H1 (cell line): ENCODE data around the gene CASQ1. TPM values are rescaled to one million over a fixed set of nuclear protein-coding genes. Genes with fewer than 3 reads are reported as not detected.

Source experiments
- CTCF ChIA-PET: fragments of 300-600 bp; sonication (Branson Sonifier 250); formaldehyde crosslinking; loops from one replicate; lab custom pipeline; 2021; ENCODE audit not compliant: partially characterized antibody; lab: Charles Lee
- POLR2A ChIA-PET: fragments of 300-600 bp; sonication (Branson Sonifier 250); formaldehyde crosslinking; loops from one replicate; lab custom pipeline; 2021; ENCODE audit warnings: inconsistent platforms; ENCODE audit not compliant: partially characterized antibody; lab: Charles Lee
- DNase-seq, 2 experiments: peaks; one replicate each; pipeline versions ENCODE4 v3.0.0 to v3.0.0-alpha.2; 2010 to 2022; ENCODE audit warnings: low spot score in 2 of 2, low read depth in 1 of 2, mixed read lengths in 1 of 2
- FAIRE-seq: peaks from 2 replicates; lab custom pipeline; 2011; peaks lifted over from hg19 to GRCh38; lab: Jason Lieb, UNC
- H2AFZ ChIP-seq: 2 replicates; pipeline ENCODE4 v1.8.1; 2012; ENCODE audit warnings: low read length, inconsistent platforms
- H2AK5ac ChIP-seq: 2 replicates; pipeline ENCODE4 v1.6.1; 2013; ENCODE audit warnings: low read depth, low read length
- H2BK120ac ChIP-seq: replicated peaks from 2 replicates; pipeline ENCODE3; 2013; ENCODE audit warnings: low read depth, low read length, inconsistent platforms
- H2BK12ac ChIP-seq: 2 replicates; pipeline ENCODE4 v1.6.1; 2013; ENCODE audit warnings: low read depth, low read length
- H2BK15ac ChIP-seq: 2 replicates; pipeline ENCODE4 v1.6.1; 2013; ENCODE audit warnings: low read length
- H2BK20ac ChIP-seq: 2 replicates; pipeline ENCODE4 v1.6.1; 2013; ENCODE audit warnings: low read length
- H2BK5ac ChIP-seq: 2 replicates; pipeline ENCODE4 v1.6.1; 2013; ENCODE audit warnings: low read depth, low read length
- H3K14ac ChIP-seq: 2 replicates; pipeline ENCODE4 v1.6.1; 2013; ENCODE audit warnings: inconsistent platforms; ENCODE audit not compliant: insufficient read length
- H3K18ac ChIP-seq: 2 replicates; pipeline ENCODE4 v1.6.1; 2013; ENCODE audit warnings: low read length; ENCODE audit errors: extremely low read depth
- H3K23ac ChIP-seq: 2 replicates; pipeline ENCODE4 v1.6.1; 2013; ENCODE audit warnings: inconsistent platforms; ENCODE audit not compliant: insufficient read length
- H3K23me2 ChIP-seq: 2 replicates; pipeline ENCODE4 v1.6.1; 2013; ENCODE audit warnings: low read depth, low read length
- H3K27ac ChIP-seq: 2 replicates; pipeline ENCODE4 v1.6.1; 2011; ENCODE audit warnings: low read depth, low read length, inconsistent platforms
- H3K27me3 ChIP-seq, 4 experiments: replicated peaks in 1 of 4; 1 replicate in 1 of 4; 2 replicates in 3 of 4; pipeline versions ENCODE4 v1.6.1 to v1.8.1; 2011 to 2013; ENCODE audit warnings: low read length in 3 of 4, mild to moderate bottlenecking in 3 of 4, inconsistent platforms in 2 of 4, mixed read lengths in 2 of 4, moderate library complexity in 1 of 4; ENCODE audit not compliant: control insufficient read depth in 3 of 4, insufficient read depth in 3 of 4; ENCODE audit errors: extremely low read depth in 1 of 4
- H3K36me3 ChIP-seq, 4 experiments: 2 replicates each; pipeline versions ENCODE4 v1.6.1 to v1.8.1; 2011 to 2013; ENCODE audit warnings: mild to moderate bottlenecking in 4 of 4, low read length in 3 of 4, moderate library complexity in 2 of 4, control low read depth in 1 of 4, inconsistent platforms in 1 of 4; ENCODE audit not compliant: insufficient read depth in 4 of 4, control insufficient read depth in 2 of 4
- H3K4ac ChIP-seq: replicated peaks from 2 replicates; pipeline ENCODE3; 2013; ENCODE audit warnings: low read length, low read depth, mixed read lengths, inconsistent platforms; ENCODE audit not compliant: insufficient read length
- H3K4me1 ChIP-seq, 4 experiments: replicated peaks in 1 of 4; 1 replicate in 1 of 4; 2 replicates in 3 of 4; pipeline versions ENCODE4 v1.6.1 to v1.8.1; 2011 to 2013; ENCODE audit warnings: low read length in 3 of 4, inconsistent platforms in 2 of 4, mixed read lengths in 1 of 4; ENCODE audit not compliant: insufficient read depth in 4 of 4, control insufficient read depth in 3 of 4
- H3K4me2 ChIP-seq, 2 experiments: 2 replicates each; pipeline versions ENCODE4 v1.6.1 to v1.8.1; 2011 to 2013; ENCODE audit warnings: low read depth in 2 of 2, low read length in 2 of 2, control low read depth in 1 of 2, inconsistent platforms in 1 of 2, mild to moderate bottlenecking in 1 of 2; ENCODE audit not compliant: insufficient read depth in 1 of 2
- H3K4me3 ChIP-seq, 4 experiments: fragments of 200-600, 300-600 bp in 1 of 4; sonication (generic), shearing (Covaris generic), sonication (Bioruptor Twin) in 1 of 4; 2 replicates each; pipeline versions ENCODE4 v1.5.1 to v1.8.1; 2011 to 2016; ENCODE audit warnings: low read length in 4 of 4, low read depth in 3 of 4, control low read depth in 2 of 4, inconsistent platforms in 2 of 4, mild to moderate bottlenecking in 2 of 4, mixed read lengths in 1 of 4, moderate library complexity in 1 of 4; ENCODE audit not compliant: insufficient read depth in 2 of 4; ENCODE audit errors: extremely low read depth in 1 of 4
- H3K56ac ChIP-seq: replicated peaks from 2 replicates; pipeline ENCODE3; 2013; ENCODE audit warnings: low read depth, mild to moderate bottlenecking, mixed read lengths, low read length, inconsistent platforms; ENCODE audit not compliant: insufficient read length
- H3K79me1 ChIP-seq: 2 replicates; pipeline ENCODE4 v1.6.1; 2013; ENCODE audit warnings: low read depth, low read length, control low read depth
- H3K79me2 ChIP-seq, 2 experiments: 2 replicates each; pipeline versions ENCODE4 v1.6.1 to v1.8.1; 2012 to 2013; ENCODE audit warnings: low read length in 2 of 2, mild to moderate bottlenecking in 2 of 2, inconsistent platforms in 1 of 2; ENCODE audit not compliant: insufficient read depth in 2 of 2, control insufficient read depth in 1 of 2
- H3K9ac ChIP-seq, 4 experiments: replicated peaks in 1 of 4; 1 replicate in 1 of 4; 2 replicates in 3 of 4; pipeline versions ENCODE4 v1.6.1 to v1.8.1; 2011 to 2013; ENCODE audit warnings: low read depth in 3 of 4, low read length in 3 of 4, control low read depth in 2 of 4, mild to moderate bottlenecking in 2 of 4, moderate library complexity in 2 of 4, inconsistent platforms in 1 of 4; ENCODE audit errors: extremely low read depth in 1 of 4
- H3K9me3 ChIP-seq, 2 experiments: 2 replicates each; pipeline versions ENCODE4 v1.6.1 to v1.8.1; 2012 to 2013; ENCODE audit warnings: mild to moderate bottlenecking in 2 of 2, moderate library complexity in 2 of 2, control low read depth in 1 of 2, inconsistent platforms in 1 of 2, low read depth in 1 of 2, low read length in 1 of 2, mixed read lengths in 1 of 2; ENCODE audit not compliant: insufficient read depth in 2 of 2
- H4K20me1 ChIP-seq, 2 experiments: replicated peaks in 1 of 2; 2 replicates each; pipeline versions ENCODE3 to v1.8.1; 2011 to 2013; ENCODE audit warnings: inconsistent platforms in 2 of 2, low read length in 2 of 2, mild to moderate bottlenecking in 1 of 2; ENCODE audit not compliant: insufficient read depth in 2 of 2, control insufficient read depth in 1 of 2
- H4K5ac ChIP-seq: 2 replicates; pipeline ENCODE4 v1.6.1; 2013; ENCODE audit warnings: low read length, low read depth, mixed read lengths, inconsistent platforms; ENCODE audit not compliant: insufficient read length
- H4K8ac ChIP-seq: 2 replicates; pipeline ENCODE4 v1.8.0; 2013; ENCODE audit warnings: mild to moderate bottlenecking, moderate library complexity, low read length, inconsistent platforms; ENCODE audit not compliant: insufficient read depth; ENCODE audit errors: extremely low read depth
- H4K91ac ChIP-seq: replicated peaks from 2 replicates; pipeline ENCODE3; 2013; ENCODE audit warnings: low read length, mixed read lengths, inconsistent platforms; ENCODE audit not compliant: insufficient read length
- CBX5 ChIP-seq: fragments of 300-800, 300-1000 bp; sonication (generic); IDR thresholded peaks from 2 replicates; pipeline ENCODE4 v1.7.1; 2016; ENCODE audit warnings: antibody characterized with exemption, low read length, low read depth
- CREB1 ChIP-seq: IDR thresholded peaks from 2 replicates; pipeline ENCODE4 v1.6.1; 2012; ENCODE audit warnings: inconsistent platforms
- EZH2 ChIP-seq: fragments of 200-600 bp; sonication (generic); IDR thresholded peaks from 2 replicates; pipeline ENCODE4 v1.7.1; 2012; ENCODE audit warnings: low read depth, mild to moderate bottlenecking, moderate library complexity, low read length, inconsistent platforms; ENCODE audit not compliant: severe bottlenecking
- KDM5A ChIP-seq: fragments of 200-600 bp; IDR thresholded peaks from 2 replicates; pipeline ENCODE4 v1.7.1; 2012; ENCODE audit warnings: mild to moderate bottlenecking, low read length, inconsistent platforms, mixed read lengths
- RBBP5 ChIP-seq: IDR thresholded peaks from 2 replicates; pipeline ENCODE4 v1.7.1; 2012; ENCODE audit warnings: low read depth, mild to moderate bottlenecking, inconsistent platforms, low read length, moderate library complexity, borderline replicate concordance
- SAP30 ChIP-seq: fragments of 300-600 bp; sonication (generic); IDR thresholded peaks from 2 replicates; pipeline ENCODE4 v1.7.1; 2012; ENCODE audit warnings: low read length, moderate library complexity, mild to moderate bottlenecking, inconsistent platforms; ENCODE audit not compliant: insufficient read depth, insufficient replicate concordance
- SIRT6 ChIP-seq: IDR thresholded peaks from one replicate; pipeline ENCODE4 v1.7.1; 2012; ENCODE audit warnings: low read length, inconsistent platforms
- SIX5 ChIP-seq: IDR thresholded peaks from 2 replicates; pipeline ENCODE4 v1.6.1; 2011; ENCODE audit warnings: mild to moderate bottlenecking, low read depth, low read length
- SP2 ChIP-seq: IDR thresholded peaks from 2 replicates; pipeline ENCODE4 v1.6.1; 2012; ENCODE audit warnings: mild to moderate bottlenecking, low read length, inconsistent platforms
- SRF ChIP-seq: IDR thresholded peaks from 2 replicates; pipeline ENCODE4 v1.6.1; 2011; ENCODE audit warnings: mild to moderate bottlenecking, low read depth, low read length, moderate library complexity
- WGBS, 2 experiments: shearing (Covaris generic) in 1 of 2; methylation state at CpG; one replicate each; pipeline versions ENCODE4 v1.1.6 to v1.1.7; 2013 to 2015; ENCODE audit warnings: low lambda C conversion rate in 2 of 2, mixed read lengths in 2 of 2, inconsistent platforms in 1 of 2, low coverage in 1 of 2, missing lambda C conversion rate in 1 of 2; ENCODE audit not compliant: insufficient replicate concordance in 2 of 2, insufficient coverage in 1 of 2, insufficient read length in 1 of 2; ENCODE audit errors: extremely low coverage in 1 of 2, missing lambda C conversion rate in 1 of 2; 5-methylcytosine and 5-hydroxymethylcytosine counted together
- polyA plus RNA-seq, 7 experiments: library from polyadenylated mRNA; depleted of rRNA in 3 of 7; stranded (reverse) in 5 of 7; unstranded in 2 of 7; fragments of >200 nt in 5 of 7; fragments of 200-250 nt in 2 of 7; gene quantifications; 1 replicate in 5 of 7; 2 replicates in 1 of 7; 4 replicates in 1 of 7; pipeline versions ENCODE4 v1.2.1 to v1.2.3, GENCODE V29; 2011 to 2013; ENCODE audit warnings: missing spikeins in 2 of 7, mixed read lengths in 2 of 7
- total RNA-seq: library from RNA; stranded (reverse); fragmentation: NEBNext Ultra II Directional; extraction: Animal tissue kit (Norgen Biotek cat#: 25700); gene quantifications from 2 replicates; pipeline ENCODE4 v1.2.1, GENCODE V29; 2021
- TF ChIP-seq, protein P1 (sequence below): IDR thresholded peaks from 2 replicates; pipeline ENCODE4 v1.6.1; 2012; ENCODE audit warnings: inconsistent platforms
- TF ChIP-seq, protein P2 (sequence below), 3 experiments: IDR thresholded peaks; 1 replicate in 2 of 3; 2 replicates in 1 of 3; pipeline versions ENCODE4 v1.5.1 to v1.6.1; 2011; ENCODE audit warnings: low read length in 3 of 3, mild to moderate bottlenecking in 3 of 3, inconsistent platforms in 2 of 3, low read depth in 1 of 3, moderate library complexity in 1 of 3; ENCODE audit not compliant: insufficient read depth in 1 of 3; ENCODE audit errors: control extremely low read depth in 1 of 3

Gene CASQ1
- total and polyA plus RNA-seq, 2 of the 8 experiments (the other 6 are each of a cell fraction or from before 2014, with no cell fraction given), result 0.80 to 1.3 TPM

DNA sequence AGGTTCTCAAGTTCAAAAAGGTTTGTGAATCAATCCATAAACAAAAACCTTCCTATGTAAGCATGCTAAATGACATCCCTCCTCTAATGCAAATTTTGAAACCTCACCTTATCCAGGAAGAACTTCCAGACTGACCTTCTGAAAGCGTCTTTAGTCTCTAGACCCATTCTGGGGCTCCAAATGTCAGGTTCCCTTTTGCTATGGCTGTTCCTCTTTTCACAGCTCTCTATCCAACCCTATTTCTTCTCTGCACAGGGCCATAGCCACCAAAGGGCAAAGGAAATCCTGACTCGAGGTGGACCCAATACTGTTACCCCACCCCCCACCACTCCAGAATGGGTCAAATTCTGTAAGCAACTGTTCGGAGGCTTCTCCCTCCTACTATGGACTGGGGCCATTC is 35.6 kb upstream of the CASQ1 start:
- H4K8ac ChIP-seq, result no peak overlapping the region
- H3K18ac ChIP-seq, result no peak overlapping the region
- no peaks in the 10 kb centered on the region for H3K79me2 ChIP-seq
- no peak overlapping the region for H3K4ac ChIP-seq
- no peaks in the 10 kb centered on the region for H3K79me1 ChIP-seq
- H4K20me1 ChIP-seq, result no peaks in the 10 kb centered on the region
- no peak overlapping the region for H4K5ac ChIP-seq
- no peak overlapping the region for H2BK5ac ChIP-seq
- H2AFZ ChIP-seq, result no peak overlapping the region
- H4K91ac ChIP-seq, result no peak overlapping the region
- no peak overlapping the region for H3K4me2 ChIP-seq
- DNase-seq (no peak), FAIRE-seq (no peak)
- no peaks in the 10 kb centered on the region for H3K4me1 ChIP-seq
- H2BK12ac ChIP-seq, result no peak overlapping the region
- no peaks in the 10 kb centered on the region for H3K36me3 ChIP-seq
- WGBS, 2 experiments, result 90% methylated on average over 3 of the region's 3 CpGs; no CpG with 5 or more reads in 1 of the 2 experiments
- no peak overlapping the region for H3K23ac ChIP-seq
- no peaks in the 10 kb centered on the region; the same call in 1 of the 2 replicates for H3K23me2 ChIP-seq
- H2BK20ac ChIP-seq, result no peak overlapping the region
- H3K56ac ChIP-seq, result no peak overlapping the region
- no peaks in the 10 kb centered on the region for H3K9me3 ChIP-seq
- no peak overlapping the region for H3K27ac ChIP-seq
- no peak overlapping the region for H2BK15ac ChIP-seq
- CTCF ChIA-PET, result interaction anchor here (1.1 to 2.8 kb wide), 2 partner anchors 75 to 97 kb away, joined by 3 to 9 read pairs; no protein-coding TSS in a partner anchor
- no peak overlapping the region for H3K4me3 ChIP-seq
- H3K27me3 ChIP-seq, result no peaks in the 10 kb centered on the region; a peak in 2 of 7 replicates
- H2AK5ac ChIP-seq, result no peak overlapping the region
- POLR2A ChIA-PET, result no interaction called here
- no peak overlapping the region for H3K14ac ChIP-seq
- H2BK120ac ChIP-seq, result no peak overlapping the region
- no peak overlapping the region for H3K9ac ChIP-seq
- TF ChIP-seq KDM5A (no peak), RBBP5 (no peak), CBX5 (no peak), SIRT6 (no peak), SAP30 (no peak), CREB1 (no peak), SRF (no peak), SP2 (no peak), SIX5 (no peak), EZH2 (no peak)
- TF ChIP-seq, protein P1, sequence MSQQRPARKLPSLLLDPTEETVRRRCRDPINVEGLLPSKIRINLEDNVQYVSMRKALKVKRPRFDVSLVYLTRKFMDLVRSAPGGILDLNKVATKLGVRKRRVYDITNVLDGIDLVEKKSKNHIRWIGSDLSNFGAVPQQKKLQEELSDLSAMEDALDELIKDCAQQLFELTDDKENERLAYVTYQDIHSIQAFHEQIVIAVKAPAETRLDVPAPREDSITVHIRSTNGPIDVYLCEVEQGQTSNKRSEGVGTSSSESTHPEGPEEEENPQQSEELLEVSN, result no peak
- TF ChIP-seq, protein P2, sequence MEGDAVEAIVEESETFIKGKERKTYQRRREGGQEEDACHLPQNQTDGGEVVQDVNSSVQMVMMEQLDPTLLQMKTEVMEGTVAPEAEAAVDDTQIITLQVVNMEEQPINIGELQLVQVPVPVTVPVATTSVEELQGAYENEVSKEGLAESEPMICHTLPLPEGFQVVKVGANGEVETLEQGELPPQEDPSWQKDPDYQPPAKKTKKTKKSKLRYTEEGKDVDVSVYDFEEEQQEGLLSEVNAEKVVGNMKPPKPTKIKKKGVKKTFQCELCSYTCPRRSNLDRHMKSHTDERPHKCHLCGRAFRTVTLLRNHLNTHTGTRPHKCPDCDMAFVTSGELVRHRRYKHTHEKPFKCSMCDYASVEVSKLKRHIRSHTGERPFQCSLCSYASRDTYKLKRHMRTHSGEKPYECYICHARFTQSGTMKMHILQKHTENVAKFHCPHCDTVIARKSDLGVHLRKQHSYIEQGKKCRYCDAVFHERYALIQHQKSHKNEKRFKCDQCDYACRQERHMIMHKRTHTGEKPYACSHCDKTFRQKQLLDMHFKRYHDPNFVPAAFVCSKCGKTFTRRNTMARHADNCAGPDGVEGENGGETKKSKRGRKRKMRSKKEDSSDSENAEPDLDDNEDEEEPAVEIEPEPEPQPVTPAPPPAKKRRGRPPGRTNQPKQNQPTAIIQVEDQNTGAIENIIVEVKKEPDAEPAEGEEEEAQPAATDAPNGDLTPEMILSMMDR (IDR thresholded peaks at IDR 0.05; ENCODE audit: control extremely low read depth in 1 of 3, insufficient read depth in 1 of 3, low read depth in 1 of 3, low read length in 3 of 3), result no peak
